ENCODE results near the gene CAMKK1. TPM values are rescaled to one million over a fixed set of nuclear protein-coding genes. Genes with fewer than 3 reads are reported as not detected.
"Not testable (repeated sequence)": the region's sequence is repeated elsewhere in the genome, so short reads cannot be mapped to it uniquely, and the experiment has no call there.

CAMKK1 gene
- polyA plus RNA-seq, 4 donors = 0.22 to 11.2 (median 3.2) TPM

- peaks cover 0 to 2% (median 0%) of the 10 kb centered on the region in 3 donors for H3K27me3 ChIP-seq (ENCODE audit: control insufficient read depth in 3 of 3, insufficient read depth in 3 of 3, low read length in 3 of 3)
- 0 to 1% (median 0%) methylated on average over 49 to 76 of the region's 76 CpGs for WGBS, 3 donors
- peaks cover 0 to 30% (median 0%) of the 10 kb centered on the region in 3 donors for H3K36me3 ChIP-seq (ENCODE audit: control insufficient read depth in 3 of 3, insufficient read depth in 2 of 3, low read depth in 1 of 3, low read length in 3 of 3)
- FAIRE-seq = no peak
- peak within 1 kb of the TSS; percentile 77 to 95 (median 83) for H3K27ac ChIP-seq (ENCODE audit: low read depth in 1 of 3, low read length in 2 of 3)
- H3K4me1 ChIP-seq (ENCODE audit: control insufficient read depth in 3 of 3, insufficient read depth in 2 of 3, low read depth in 1 of 3, low read length in 2 of 3) = peaks cover 3 to 11% (median 6%) of the 10 kb centered on the region in 3 donors
- H3K4me3 ChIP-seq (ENCODE audit: low read depth in 1 of 3, low read length in 3 of 3) = peak within 1 kb of the TSS; percentile 93 to 100 (median 93)
- peak; percentile 95 to 98 for DNase-seq
- H3K9me3 ChIP-seq (ENCODE audit: control insufficient read depth in 2 of 2, insufficient read depth in 1 of 2, low read depth in 1 of 2, low read length in 1 of 2) = no peaks in the 10 kb centered on the region
Observed at GRCh38 chr17:3845621-3846436, 47.0 kb downstream of the CAMKK1 start, which contains the start of gene NCBP3. Gene NCBP3, minus strand, starts transcription at chr17:3846246. Its CDS starts 23 bp downstream, at chr17:3846223.

GRCh38 chr17:3845291-3845620 lies 47.6 kb downstream of the CAMKK1 start:
- DNase-seq (peak in 1 of 2 donors; percentile 60), FAIRE-seq (no peak)
- H3K27me3 ChIP-seq (ENCODE audit: control insufficient read depth in 3 of 3, insufficient read depth in 3 of 3, low read length in 3 of 3) = peaks cover 0 to 2% (median 0%) of the 10 kb centered on the region in 3 donors
- no peaks in the 10 kb centered on the region for H3K9me3 ChIP-seq (ENCODE audit: control insufficient read depth in 2 of 2, insufficient read depth in 1 of 2, low read depth in 1 of 2, low read length in 1 of 2)
- peak overlapping the region; percentile 93 to 100 (median 93) for H3K4me3 ChIP-seq (ENCODE audit: low read depth in 1 of 3, low read length in 3 of 3)
- peak overlapping the region; percentile 77 to 95 (median 83) for H3K27ac ChIP-seq (ENCODE audit: low read depth in 1 of 3, low read length in 2 of 3)
- peaks cover 3 to 11% (median 6%) of the 10 kb centered on the region in 3 donors for H3K4me1 ChIP-seq (ENCODE audit: control insufficient read depth in 3 of 3, insufficient read depth in 2 of 3, low read depth in 1 of 3, low read length in 2 of 3)
- H3K36me3 ChIP-seq (ENCODE audit: control insufficient read depth in 3 of 3, insufficient read depth in 2 of 3, low read depth in 1 of 3, low read length in 3 of 3) = peaks cover 0 to 33% (median 0%) of the 10 kb centered on the region in 3 donors
- 0 to 1% (median 0%) methylated on average over 8 of the region's 8 CpGs for WGBS, 3 donors

GRCh38 chr17:3844556-3844955 lies 48.3 kb downstream of the CAMKK1 start:
- Histone ChIP-seq H3K36me3 (ENCODE audit: control insufficient read depth in 3 of 3, insufficient read depth in 2 of 3, low read depth in 1 of 3, low read length in 3 of 3) (peaks cover 0 to 37% (median 0%) of the 10 kb centered on the region in 3 donors), H3K4me1 (ENCODE audit: control insufficient read depth in 3 of 3, insufficient read depth in 2 of 3, low read depth in 1 of 3, low read length in 2 of 3) (peaks cover 3 to 16% (median 6%) of the 10 kb centered on the region in 3 donors)
- not testable (repeated sequence) for FAIRE-seq; DNase-seq; H3K9me3 ChIP-seq (ENCODE audit: control insufficient read depth in 2 of 2, insufficient read depth in 1 of 2, low read depth in 1 of 2, low read length in 1 of 2); H3K4me3 ChIP-seq (ENCODE audit: low read depth in 1 of 3, low read length in 3 of 3); H3K27me3 ChIP-seq (ENCODE audit: control insufficient read depth in 3 of 3, insufficient read depth in 3 of 3, low read length in 3 of 3); H3K27ac ChIP-seq (ENCODE audit: low read depth in 1 of 3, low read length in 2 of 3)
- 92 to 95% (median 92%) methylated on average over 19 of the region's 19 CpGs for WGBS, 3 donors

GRCh38 chr17:3843935-3844516 lies 48.8 kb downstream of the CAMKK1 start:
- Histone ChIP-seq H3K4me3 (ENCODE audit: low read depth in 1 of 3, low read length in 3 of 3) (no peak overlapping the region), H3K27me3 (ENCODE audit: control insufficient read depth in 3 of 3, insufficient read depth in 3 of 3, low read length in 3 of 3) (peaks cover 0 to 2% (median 0%) of the 10 kb centered on the region in 3 donors), H3K9me3 (ENCODE audit: control insufficient read depth in 2 of 2, insufficient read depth in 1 of 2, low read depth in 1 of 2, low read length in 1 of 2) (no peaks in the 10 kb centered on the region), H3K4me1 (ENCODE audit: control insufficient read depth in 3 of 3, insufficient read depth in 2 of 3, low read depth in 1 of 3, low read length in 2 of 3) (peaks cover 3 to 20% (median 6%) of the 10 kb centered on the region in 3 donors), H3K36me3 (ENCODE audit: control insufficient read depth in 3 of 3, insufficient read depth in 2 of 3, low read depth in 1 of 3, low read length in 3 of 3) (peaks cover 0 to 41% (median 0%) of the 10 kb centered on the region in 3 donors), H3K27ac (ENCODE audit: low read depth in 1 of 3, low read length in 2 of 3) (no peak overlapping the region)
- 9 to 32% (median 19%) methylated on average over 3 of the region's 3 CpGs for WGBS, 3 donors
- no peak for FAIRE-seq
- peak; percentile 72 to 75 for DNase-seq

GRCh38 chr17:3838206-3838605 lies 54.6 kb downstream of the CAMKK1 start:
- Histone ChIP-seq H3K4me3 (ENCODE audit: low read depth in 1 of 3, low read length in 3 of 3) (no peak overlapping the region), H3K36me3 (ENCODE audit: control insufficient read depth in 3 of 3, insufficient read depth in 2 of 3, low read depth in 1 of 3, low read length in 3 of 3) (peaks cover 2 to 59% (median 4%) of the 10 kb centered on the region in 3 donors), H3K9me3 (ENCODE audit: control insufficient read depth in 2 of 2, insufficient read depth in 1 of 2, low read depth in 1 of 2, low read length in 1 of 2) (no peaks in the 10 kb centered on the region), H3K27ac (ENCODE audit: low read depth in 1 of 3, low read length in 2 of 3) (peak overlapping the region; percentile 36 to 81 (median 80)), H3K4me1 (ENCODE audit: control insufficient read depth in 3 of 3, insufficient read depth in 2 of 3, low read depth in 1 of 3, low read length in 2 of 3) (peaks cover 0 to 22% (median 2%) of the 10 kb centered on the region in 3 donors), H3K27me3 (ENCODE audit: control insufficient read depth in 3 of 3, insufficient read depth in 3 of 3, low read length in 3 of 3) (no peaks in the 10 kb centered on the region)
- DNase-seq (peak; percentile 97 to 100), FAIRE-seq (no peak)
- WGBS, 3 donors = 21 to 69% (median 44%) methylated on average over 12 of the region's 12 CpGs

- Histone ChIP-seq H3K4me3 (ENCODE audit: low read depth in 1 of 3, low read length in 3 of 3) (no peak overlapping the region), H3K36me3 (ENCODE audit: control insufficient read depth in 3 of 3, insufficient read depth in 2 of 3, low read depth in 1 of 3, low read length in 3 of 3) (peaks cover 2 to 50% (median 4%) of the 10 kb centered on the region in 3 donors), H3K4me1 (ENCODE audit: control insufficient read depth in 3 of 3, insufficient read depth in 2 of 3, low read depth in 1 of 3, low read length in 2 of 3) (peaks cover 0 to 22% (median 2%) of the 10 kb centered on the region in 3 donors), H3K9me3 (ENCODE audit: control insufficient read depth in 2 of 2, insufficient read depth in 1 of 2, low read depth in 1 of 2, low read length in 1 of 2) (no peaks in the 10 kb centered on the region), H3K27ac (ENCODE audit: low read depth in 1 of 3, low read length in 2 of 3) (no peak overlapping the region), H3K27me3 (ENCODE audit: control insufficient read depth in 3 of 3, insufficient read depth in 3 of 3, low read length in 3 of 3) (no peaks in the 10 kb centered on the region)
- no peak for DNase-seq
- no peak for FAIRE-seq
- 94 to 96% (median 96%) methylated on average over 10 of the region's 10 CpGs for WGBS, 3 donors
Observed at GRCh38 chr17:3836551-3836950, 56.3 kb downstream of the CAMKK1 start.

GRCh38 chr17:3835410-3836229 lies 57.2 kb downstream of the CAMKK1 start:
- 82 to 88% (median 88%) methylated on average over 14 of the region's 14 CpGs for WGBS, 3 donors
- H3K4me3 ChIP-seq (ENCODE audit: low read depth in 1 of 3, low read length in 3 of 3) = no peak overlapping the region
- FAIRE-seq (no peak), DNase-seq (no peak)
- no peaks in the 10 kb centered on the region for H3K9me3 ChIP-seq (ENCODE audit: control insufficient read depth in 2 of 2, insufficient read depth in 1 of 2, low read depth in 1 of 2, low read length in 1 of 2)
- no peaks in the 10 kb centered on the region for H3K27me3 ChIP-seq (ENCODE audit: control insufficient read depth in 3 of 3, insufficient read depth in 3 of 3, low read length in 3 of 3)
- H3K4me1 ChIP-seq (ENCODE audit: control insufficient read depth in 3 of 3, insufficient read depth in 2 of 3, low read depth in 1 of 3, low read length in 2 of 3) = peaks cover 0 to 22% (median 2%) of the 10 kb centered on the region in 3 donors
- H3K27ac ChIP-seq (ENCODE audit: low read depth in 1 of 3, low read length in 2 of 3) = peak overlapping the region in 1 of 3 donors; percentile 46
- H3K36me3 ChIP-seq (ENCODE audit: control insufficient read depth in 3 of 3, insufficient read depth in 2 of 3, low read depth in 1 of 3, low read length in 3 of 3) = peaks cover 2 to 50% (median 4%) of the 10 kb centered on the region in 3 donors

GRCh38 chr17:3834811-3835210 lies 58.0 kb downstream of the CAMKK1 start:
- peaks cover 0 to 18% (median 2%) of the 10 kb centered on the region in 3 donors for H3K4me1 ChIP-seq (ENCODE audit: control insufficient read depth in 3 of 3, insufficient read depth in 2 of 3, low read depth in 1 of 3, low read length in 2 of 3)
- FAIRE-seq = no peak
- WGBS, 3 donors = 87 to 94% (median 92%) methylated on average over 4 of the region's 4 CpGs
- no peak for DNase-seq
- no peak overlapping the region for H3K4me3 ChIP-seq (ENCODE audit: low read depth in 1 of 3, low read length in 3 of 3)
- H3K27me3 ChIP-seq (ENCODE audit: control insufficient read depth in 3 of 3, insufficient read depth in 3 of 3, low read length in 3 of 3) = no peaks in the 10 kb centered on the region
- no peaks in the 10 kb centered on the region for H3K9me3 ChIP-seq (ENCODE audit: control insufficient read depth in 2 of 2, insufficient read depth in 1 of 2, low read depth in 1 of 2, low read length in 1 of 2)
- peak overlapping the region in 1 of 3 donors; percentile 46 for H3K27ac ChIP-seq (ENCODE audit: low read depth in 1 of 3, low read length in 2 of 3)
- peaks cover 2 to 52% (median 4%) of the 10 kb centered on the region in 3 donors for H3K36me3 ChIP-seq (ENCODE audit: control insufficient read depth in 3 of 3, insufficient read depth in 2 of 3, low read depth in 1 of 3, low read length in 3 of 3)
